ENCODE data around the gene FADS6. TPM values are rescaled to one million over a fixed set of nuclear protein-coding genes. Genes with fewer than 3 reads are reported as not detected.
A peak's percentile ranks its signal among the peaks of the same experiment; 100 is the strongest.

The FADS6 gene
- total RNA-seq, 2 donors from 2014 or later, result 4.7 to 5.7 TPM

DNA sequence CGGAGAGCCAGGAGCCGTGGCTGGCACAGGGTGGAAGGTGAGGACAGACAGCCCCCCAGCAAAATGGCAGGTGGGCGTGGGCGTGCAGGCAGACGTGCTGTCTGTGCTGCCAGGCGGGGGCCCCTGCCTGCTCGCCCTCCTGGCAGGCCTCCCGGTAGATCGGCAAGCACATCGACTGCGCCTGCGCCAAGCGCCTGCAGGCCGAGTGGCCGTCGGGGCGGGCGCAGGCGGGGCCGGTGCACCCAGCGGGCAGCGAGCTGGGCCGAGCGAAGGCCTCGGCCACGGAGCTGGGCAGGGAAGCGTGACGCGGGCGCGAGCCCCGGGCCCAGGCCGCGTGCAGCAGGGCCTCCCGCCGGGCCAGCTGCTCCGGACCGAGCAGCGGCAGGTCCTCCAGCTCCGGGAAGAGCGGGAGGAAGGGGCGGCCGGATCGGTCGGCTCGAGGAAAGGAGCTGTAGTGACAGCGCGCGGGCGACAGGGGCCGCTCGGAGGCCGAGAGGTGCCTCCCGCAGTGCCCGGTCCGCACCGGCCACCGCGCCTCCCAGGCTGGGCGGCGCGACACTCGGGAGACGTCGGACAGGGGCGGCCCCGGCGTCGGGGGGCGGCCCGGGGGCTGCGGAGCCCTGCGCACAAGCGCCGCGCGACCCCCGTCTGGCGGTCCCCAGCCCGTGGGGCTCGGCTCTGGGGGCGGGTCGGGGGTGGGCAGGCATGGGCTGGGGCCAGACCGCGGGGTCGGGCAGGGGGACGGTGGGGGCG, 50.7 kb downstream of the FADS6 start:
- Histone ChIP-seq H3K9ac (ENCODE audit: extremely low read depth, low read length, poor library complexity, severe bottlenecking) (no peak overlapping the region), H3K4me1 (ENCODE audit: control insufficient read depth, insufficient read depth, low read length) (peaks cover 8% of the 10 kb centered on the region), H3K27me3 (ENCODE audit: control insufficient read depth, insufficient read depth, low read length, poor library complexity, severe bottlenecking) (peaks cover 51% of the 10 kb centered on the region), H3K4me3 (ENCODE audit: low read length) (no peak overlapping the region), H3K9me3 (ENCODE audit: control insufficient read depth, low read length) (no peaks in the 10 kb centered on the region), H3K27ac (ENCODE audit: low read depth, low read length) (no peak overlapping the region), H3K36me3 (ENCODE audit: control insufficient read depth, insufficient read depth, low read length) (no peaks in the 10 kb centered on the region)
- Mint-ChIP-seq H3K27ac (no peak overlapping the region), H3K36me3 (ENCODE audit: low read depth) (no peaks in the 10 kb centered on the region), H3K4me3 (no peak overlapping the region), H3K27me3 (ENCODE audit: insufficient read depth) (peaks cover 57% of the 10 kb centered on the region), H3K9me3 (no peaks in the 10 kb centered on the region), H3K4me1 (peaks cover 14% of the 10 kb centered on the region)
- DNase-seq, result peak; percentile 95
- WGBS, 2 experiments (ENCODE audit: insufficient coverage in 1 of 2, insufficient read length in 1 of 2), result 8 to 15% methylated on average over 10 to 88 of the region's 88 CpGs
- peak; percentile 80 for TF ChIP-seq CTCF (conservative IDR thresholded peaks at IDR 0.05)

DNA sequence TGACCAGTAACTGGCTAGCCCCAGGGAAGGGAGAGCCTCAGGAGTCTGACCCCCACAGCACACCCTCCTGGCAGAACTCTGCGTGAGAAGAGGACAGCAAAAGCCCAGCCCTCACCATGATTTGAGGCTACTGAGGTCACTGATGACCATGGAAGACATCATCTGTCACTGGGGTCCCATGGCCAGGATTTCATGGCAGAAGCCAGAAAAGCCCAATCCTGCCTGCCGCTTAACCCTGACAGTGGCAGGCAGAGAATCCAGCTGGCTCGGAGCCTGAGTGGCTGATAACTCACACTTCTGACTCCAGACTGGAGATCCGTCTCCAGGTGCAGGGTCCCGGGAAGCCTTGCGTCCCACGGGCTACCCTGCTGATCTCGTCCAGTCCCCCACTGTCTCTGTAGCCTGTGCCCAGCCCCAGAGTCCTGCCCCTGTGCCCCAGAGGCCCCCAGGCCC, 51.3 kb downstream of the FADS6 start:
- no peak overlapping the region for H3K27ac Mint-ChIP-seq
- H3K9ac ChIP-seq (ENCODE audit: extremely low read depth, low read length, poor library complexity, severe bottlenecking), result no peak overlapping the region
- H3K4me3 Mint-ChIP-seq, result no peak overlapping the region

DNA sequence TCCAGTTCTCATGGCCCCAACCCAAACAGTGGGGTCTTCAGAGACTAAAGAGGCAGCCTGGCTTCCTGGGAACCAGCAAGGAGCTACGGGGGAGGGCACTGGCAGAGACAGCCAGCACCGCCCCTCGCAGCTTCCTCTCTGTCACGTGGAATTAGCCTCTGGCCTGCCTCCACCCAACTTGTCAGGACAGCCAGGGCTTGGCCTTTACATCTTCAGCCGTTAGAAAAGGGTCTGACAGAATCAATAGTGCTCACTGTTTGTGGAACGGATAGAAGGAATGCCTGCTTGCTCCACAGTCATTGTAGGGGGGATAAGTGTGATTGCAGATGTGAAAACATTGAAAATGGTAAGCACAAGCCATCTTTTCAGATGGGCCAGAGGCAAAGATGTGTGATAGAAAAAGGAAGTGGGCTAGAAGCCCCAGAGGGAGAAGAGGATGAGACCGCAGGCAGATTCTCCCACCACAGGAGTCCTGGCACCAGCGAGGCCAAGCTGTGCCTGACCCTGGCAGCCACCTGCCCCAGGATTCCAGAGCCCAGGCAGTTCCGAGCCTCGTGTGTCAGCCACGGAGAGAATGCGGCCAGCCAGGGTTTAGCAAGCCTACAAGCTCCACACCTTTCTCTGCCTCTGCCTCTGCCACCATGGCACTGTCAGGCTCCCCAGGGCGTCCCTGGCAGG, 52.3 kb downstream of the FADS6 start:
- H3K36me3 Mint-ChIP-seq (ENCODE audit: low read depth), result peaks cover 8% of the 10 kb centered on the region
- Histone ChIP-seq H3K27ac (ENCODE audit: low read depth, low read length) (no peak overlapping the region), H3K9ac (ENCODE audit: extremely low read depth, low read length, poor library complexity, severe bottlenecking) (no peak overlapping the region), H3K36me3 (ENCODE audit: control insufficient read depth, insufficient read depth, low read length) (peaks cover 4% of the 10 kb centered on the region), H3K9me3 (ENCODE audit: control insufficient read depth, low read length) (no peaks in the 10 kb centered on the region), H3K4me1 (ENCODE audit: control insufficient read depth, insufficient read depth, low read length) (peaks cover 8% of the 10 kb centered on the region), H3K4me3 (ENCODE audit: low read length) (no peak overlapping the region), H3K27me3 (ENCODE audit: control insufficient read depth, insufficient read depth, low read length, poor library complexity, severe bottlenecking) (peaks cover 44% of the 10 kb centered on the region)
- H3K4me1 Mint-ChIP-seq, result peaks cover 14% of the 10 kb centered on the region
- peaks cover 45% of the 10 kb centered on the region for H3K27me3 Mint-ChIP-seq (ENCODE audit: insufficient read depth)
- TF ChIP-seq CTCF (conservative IDR thresholded peaks at IDR 0.05), result no peak
- H3K27ac Mint-ChIP-seq, result no peak overlapping the region
- WGBS, 2 experiments (ENCODE audit: insufficient coverage in 1 of 2, insufficient read length in 1 of 2), result 55 to 61% methylated on average over 12 to 13 of the region's 13 CpGs
- DNase-seq, result peak; percentile 85
- no peaks in the 10 kb centered on the region for H3K9me3 Mint-ChIP-seq
- no peak overlapping the region for H3K4me3 Mint-ChIP-seq

More for the DNA sequence above, 51.3 kb downstream of the FADS6 start:
- Mint-ChIP-seq H3K4me1 (peaks cover 14% of the 10 kb centered on the region), H3K9me3 (no peaks in the 10 kb centered on the region), H3K36me3 (ENCODE audit: low read depth) (no peaks in the 10 kb centered on the region), H3K27me3 (ENCODE audit: insufficient read depth) (peaks cover 54% of the 10 kb centered on the region)
- no peak overlapping the region for H3K4me3 ChIP-seq (ENCODE audit: low read length)
- peaks cover 8% of the 10 kb centered on the region for H3K4me1 ChIP-seq (ENCODE audit: control insufficient read depth, insufficient read depth, low read length)
- peak; percentile 63 for DNase-seq
- H3K27ac ChIP-seq (ENCODE audit: low read depth, low read length), result no peak overlapping the region
- no peak for TF ChIP-seq CTCF (conservative IDR thresholded peaks at IDR 0.05)
- peaks cover 51% of the 10 kb centered on the region for H3K27me3 ChIP-seq (ENCODE audit: control insufficient read depth, insufficient read depth, low read length, poor library complexity, severe bottlenecking)
- WGBS, 2 experiments (ENCODE audit: insufficient coverage in 1 of 2, insufficient read length in 1 of 2), result 65% methylated on average over 3 to 8 of the region's 8 CpGs
- no peaks in the 10 kb centered on the region for H3K9me3 ChIP-seq (ENCODE audit: control insufficient read depth, low read length)
- H3K36me3 ChIP-seq (ENCODE audit: control insufficient read depth, insufficient read depth, low read length), result no peaks in the 10 kb centered on the region
